NCI-H2081 (cell line): ENCODE results near the gene AGXT.
A peak's percentile ranks its signal among the peaks of the same experiment; 100 is the strongest.

Experiments
- DNase-seq, 2 experiments: peaks; one replicate each; lab custom pipeline; 2025; lab: John Stamatoyannopoulos, UW

Gene AGXT

DNA sequence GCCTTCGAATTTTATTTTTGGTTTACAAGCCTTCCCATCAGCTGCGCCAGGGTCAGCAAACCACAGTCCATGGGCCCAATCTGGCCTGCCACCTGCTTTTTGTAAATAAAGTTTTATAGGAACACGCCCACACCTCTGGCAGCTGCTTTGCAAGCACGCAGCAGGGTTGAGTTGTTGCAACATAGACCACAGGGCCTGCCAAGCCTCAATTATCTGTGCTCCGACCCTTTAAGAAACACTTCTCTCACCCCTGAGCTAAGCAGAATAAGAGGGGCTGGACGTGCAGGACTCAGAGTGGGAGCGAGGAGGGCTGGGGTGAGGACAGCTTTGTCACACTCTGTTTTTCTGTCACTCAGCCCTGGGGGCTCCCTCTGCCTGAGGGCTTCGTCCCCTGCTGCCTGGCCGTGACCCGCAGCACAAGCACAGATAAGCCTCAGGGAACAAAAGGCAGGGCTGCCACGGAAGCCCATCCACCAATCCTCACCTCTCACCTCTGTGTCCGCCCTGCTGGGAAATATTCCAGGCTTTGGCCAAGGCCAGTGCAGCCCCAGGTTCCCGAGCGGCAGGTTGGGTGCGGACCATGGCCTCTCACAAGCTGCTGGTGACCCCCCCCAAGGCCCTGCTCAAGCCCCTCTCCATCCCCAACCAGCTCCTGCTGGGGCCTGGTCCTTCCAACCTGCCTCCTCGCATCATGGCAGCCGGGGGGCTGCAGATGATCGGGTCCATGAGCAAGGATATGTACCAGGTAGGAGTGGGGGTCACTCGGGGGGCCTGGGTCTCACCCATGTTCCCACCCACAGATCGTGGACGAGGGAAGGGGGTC lies at the start of gene AGXT:
AGXT (plus strand) TSS at position 539 of the 823 bp plus-strand sequence; CDS start at position 581, 42 bp downstream.
- DNase-seq, result peak; percentile 22 to 82

DNA sequence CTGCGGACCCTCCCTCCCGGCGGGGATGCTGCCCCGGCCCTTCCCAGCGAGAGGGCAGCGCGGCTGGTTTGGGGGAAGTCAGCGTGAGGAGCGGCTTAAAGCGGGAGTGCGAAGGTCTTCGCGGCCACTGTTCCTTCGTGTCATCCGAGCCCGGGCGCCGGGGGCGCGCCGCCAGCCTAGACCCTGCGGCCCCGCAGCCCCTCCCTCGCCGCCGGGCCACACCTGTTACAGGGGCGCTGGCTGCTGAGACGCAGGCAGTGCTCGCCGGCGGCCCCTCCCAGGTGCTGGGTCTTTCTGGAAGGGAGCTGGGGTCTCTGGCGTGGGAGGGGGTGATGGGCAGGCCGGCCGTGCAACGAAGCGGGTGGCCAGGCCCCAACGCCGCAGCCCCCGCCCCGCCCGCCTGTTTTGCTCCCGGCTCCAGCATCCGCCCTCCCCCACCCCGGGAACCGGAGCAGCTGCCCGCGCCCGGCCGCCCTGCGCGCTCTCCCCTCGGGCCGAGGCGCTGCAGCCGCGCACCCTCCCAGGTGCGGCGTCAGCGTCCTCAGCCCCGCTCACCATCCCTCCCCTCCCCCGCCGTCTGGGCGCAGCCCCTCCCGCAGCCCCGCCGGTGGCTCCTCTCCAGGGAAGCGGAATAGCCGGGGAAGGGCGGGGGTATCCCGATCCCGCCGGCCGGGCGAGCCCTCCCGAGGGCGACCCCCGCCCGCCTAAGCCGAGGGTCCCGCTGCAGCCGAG lies 49.3 kb upstream of the AGXT start:
- peak; percentile 53 to 58 for DNase-seq

DNA sequence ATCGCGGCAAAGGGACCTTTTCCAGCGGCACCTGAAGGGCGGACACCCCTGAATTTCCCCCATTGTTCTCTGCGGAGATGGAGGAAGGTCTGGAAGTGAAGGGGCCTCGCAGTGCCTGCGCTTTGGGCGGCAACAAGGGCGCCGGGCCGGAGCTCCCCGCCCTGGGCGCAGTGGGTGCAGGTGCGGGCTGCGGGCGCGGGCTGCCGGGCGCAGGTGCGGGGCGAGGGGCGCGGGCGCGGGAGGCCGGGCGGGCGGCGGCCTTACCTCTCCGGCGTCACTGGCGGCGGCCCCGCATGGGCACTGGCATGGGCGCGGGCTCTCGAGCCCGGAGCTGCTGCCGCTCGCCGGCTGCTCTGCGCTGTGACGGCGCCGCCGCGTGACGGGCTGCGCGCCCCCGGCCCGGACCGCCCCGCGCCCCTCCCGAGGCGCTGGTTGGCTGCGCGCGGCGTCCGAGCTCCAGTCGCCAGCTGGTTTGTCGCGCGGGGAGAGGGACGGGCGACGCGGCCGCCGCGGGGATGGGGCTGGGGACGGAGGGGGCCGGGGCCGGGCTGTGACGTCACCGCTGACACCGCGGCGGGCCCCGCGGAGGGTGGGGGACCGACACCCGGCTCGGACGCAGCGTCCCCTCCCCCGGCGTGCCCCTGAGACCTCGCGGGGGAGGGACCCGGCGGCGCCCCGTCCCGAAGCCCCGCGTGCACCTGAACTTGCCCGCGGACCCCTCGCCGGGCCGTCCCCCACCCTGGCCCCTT lies 48.6 kb upstream of the AGXT start, which contains the start of gene KIF1A:
KIF1A (minus strand) TSS at position 362 of the 749 bp plus-strand sequence. CDS start 22,467 bp downstream, outside the sequence.
- peak; percentile 91 to 95 for DNase-seq

DNA sequence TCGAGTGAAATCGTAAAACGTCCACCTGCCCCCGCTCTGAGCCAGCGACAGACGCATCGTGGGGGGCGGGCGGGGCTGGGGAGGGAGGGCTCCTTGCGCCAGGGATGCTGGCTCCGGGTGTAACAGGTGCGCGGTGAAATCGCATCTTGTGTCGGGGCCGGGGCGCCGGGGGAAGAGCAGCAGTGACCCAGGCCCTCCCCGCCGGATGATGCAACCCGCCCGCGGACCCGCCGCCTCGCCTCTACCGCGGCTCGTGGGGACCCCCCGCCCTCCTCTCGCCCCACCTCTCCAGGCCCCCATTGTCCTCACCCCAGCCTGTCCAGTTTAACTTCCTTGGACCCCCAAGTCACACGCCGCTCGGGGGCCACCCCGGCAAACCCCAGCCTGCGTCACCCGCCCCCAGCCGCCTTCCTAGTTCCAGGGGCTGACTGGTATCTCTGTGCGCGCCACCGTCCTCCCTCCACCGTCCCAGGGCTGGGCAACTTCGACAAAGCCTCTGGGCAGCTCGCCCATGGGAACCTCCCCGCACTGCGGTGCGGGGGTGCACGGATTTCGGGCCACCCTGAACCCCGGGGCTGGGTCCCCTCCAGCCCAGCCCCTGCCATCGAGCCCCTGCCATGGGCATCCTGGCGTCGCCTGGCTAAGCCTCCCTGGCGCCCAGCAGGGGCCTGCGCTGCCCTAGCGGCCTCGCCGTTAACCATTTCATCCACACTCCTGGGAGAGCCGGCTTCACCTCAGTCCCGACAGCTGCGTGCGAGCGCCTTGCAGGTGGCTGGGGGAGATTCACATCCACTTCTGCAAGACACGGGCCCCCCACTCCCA lies 47.8 kb upstream of the AGXT start:
- DNase-seq, result peak; percentile 82 to 91

DNA sequence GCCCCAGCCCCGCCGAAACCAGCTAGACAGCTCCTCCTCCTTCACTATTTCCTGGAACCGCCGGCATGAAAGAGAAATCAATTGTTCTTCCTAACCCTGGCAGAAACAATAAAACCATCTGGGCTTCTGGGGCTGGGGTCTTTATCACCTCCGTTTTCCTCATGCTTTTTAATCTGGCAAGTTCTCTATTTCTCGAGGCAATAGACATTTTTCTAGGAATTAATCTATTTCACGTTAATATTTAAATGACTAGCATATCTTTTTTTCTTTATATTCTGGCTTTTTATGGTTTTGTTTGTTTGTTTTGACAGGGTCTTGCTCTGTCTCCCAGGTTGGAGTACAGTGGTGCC lies 47.2 kb upstream of the AGXT start:
- no peak for DNase-seq

DNA sequence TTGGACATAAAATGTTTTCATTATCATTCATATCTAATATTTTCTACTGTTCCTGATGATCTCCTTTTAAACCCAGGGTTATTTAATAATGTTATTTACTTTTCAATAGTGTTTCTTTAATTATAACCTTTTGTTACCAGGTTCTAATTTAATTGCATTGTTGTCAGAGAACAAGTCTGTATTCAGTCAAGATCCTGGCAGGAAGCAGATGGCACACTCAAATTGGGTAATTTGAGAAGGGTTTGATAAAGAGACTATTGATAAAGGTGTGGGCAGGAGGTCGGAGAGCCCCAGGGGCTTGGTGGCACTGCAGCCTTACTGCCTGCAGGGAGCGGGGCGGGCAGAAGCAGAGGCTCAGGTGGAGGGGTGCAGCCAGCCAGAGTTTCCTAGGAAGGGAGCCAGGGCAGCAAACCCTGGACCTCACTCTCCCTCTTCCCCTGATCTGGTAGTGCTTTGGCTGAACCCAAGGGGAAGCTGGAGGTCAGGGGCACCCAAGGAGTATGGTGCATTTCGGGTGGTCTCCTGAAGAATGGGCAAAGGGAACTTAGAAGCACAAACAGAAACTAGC lies 46.3 kb upstream of the AGXT start:
- DNase-seq, result peak; percentile 65 to 88

DNA sequence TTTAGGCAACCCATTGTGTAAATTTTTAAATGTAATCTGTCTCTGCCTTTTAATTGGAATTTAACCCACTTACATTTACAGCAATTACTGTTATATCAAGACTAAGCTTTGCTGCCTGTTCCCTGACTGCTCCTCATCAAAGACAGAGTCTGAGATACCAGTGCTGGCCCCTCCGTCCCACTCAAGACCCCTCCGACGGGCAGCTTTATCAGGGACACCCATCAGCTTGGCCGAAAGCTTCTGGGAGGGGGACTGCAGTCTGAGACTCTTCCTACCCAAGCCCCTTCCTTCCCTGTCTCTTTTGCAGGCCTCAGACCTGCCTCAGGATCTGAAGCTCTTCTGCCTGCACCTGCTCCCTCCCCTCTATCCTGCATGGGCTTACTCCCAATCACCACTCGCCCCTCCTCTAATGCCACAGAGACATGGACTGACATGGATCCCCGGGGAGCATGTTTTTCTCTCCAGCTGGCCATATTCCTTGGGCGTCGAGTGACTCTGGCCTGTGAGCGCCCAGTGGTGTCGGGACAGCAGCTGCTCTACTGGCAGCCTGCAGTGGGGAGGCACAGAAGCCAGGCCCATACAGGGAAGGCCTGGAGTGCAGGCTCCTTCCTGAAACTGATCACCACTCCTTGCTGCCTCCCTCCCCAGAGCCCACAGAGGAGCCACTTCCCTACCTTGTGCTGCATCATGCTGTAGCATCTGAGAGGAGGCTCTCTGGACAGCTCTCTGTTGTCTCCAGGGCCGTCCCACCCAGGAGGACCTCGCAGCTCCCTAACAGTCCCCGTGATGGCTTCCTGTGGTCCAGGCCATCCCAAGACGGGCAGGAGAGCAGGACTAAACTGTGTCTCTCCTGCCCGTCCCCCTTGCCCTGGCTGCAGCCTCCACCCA lies 44.9 kb upstream of the AGXT start:
- DNase-seq, result peak in 1 of 2 experiments; percentile 16

DNA sequence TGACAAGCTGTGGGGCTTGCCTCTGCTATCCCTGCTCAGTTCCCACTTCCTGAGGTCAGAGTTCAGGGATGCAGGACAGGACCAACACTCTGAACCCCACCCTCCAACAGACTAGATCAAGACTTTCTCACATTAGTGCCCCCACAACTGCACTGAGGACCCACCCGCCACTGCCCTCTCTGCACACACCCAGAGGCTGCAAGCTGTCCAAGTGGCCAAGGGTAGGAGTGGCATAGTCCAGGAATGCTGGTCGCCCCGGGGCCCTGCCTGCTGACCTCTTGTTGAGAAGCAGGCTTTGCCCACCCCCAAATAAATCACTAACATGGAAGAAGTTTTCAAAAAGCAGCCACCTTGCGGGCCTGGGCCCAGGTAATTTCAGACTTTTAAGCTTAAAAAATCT lies 43.1 kb upstream of the AGXT start:
- no peak for DNase-seq

- DNase-seq, result no peak
These were observed 36.9 kb upstream of the AGXT start for GRCh38 chr2:240831594-240832204.

GRCh38 chr2:240832205-240832727 lies 36.4 kb upstream of the AGXT start:
- peak; percentile 95 to 96 for DNase-seq

- no peak for DNase-seq
These were observed 35.6 kb upstream of the AGXT start for GRCh38 chr2:240832921-240833494.

- no peak for DNase-seq
These were observed 34.8 kb upstream of the AGXT start for GRCh38 chr2:240833724-240834285.

- no peak for DNase-seq
These were observed 34.1 kb upstream of the AGXT start for GRCh38 chr2:240834377-240834975.

GRCh38 chr2:240835528-240835927 lies 33.1 kb upstream of the AGXT start:
- DNase-seq, result no peak

DNA sequence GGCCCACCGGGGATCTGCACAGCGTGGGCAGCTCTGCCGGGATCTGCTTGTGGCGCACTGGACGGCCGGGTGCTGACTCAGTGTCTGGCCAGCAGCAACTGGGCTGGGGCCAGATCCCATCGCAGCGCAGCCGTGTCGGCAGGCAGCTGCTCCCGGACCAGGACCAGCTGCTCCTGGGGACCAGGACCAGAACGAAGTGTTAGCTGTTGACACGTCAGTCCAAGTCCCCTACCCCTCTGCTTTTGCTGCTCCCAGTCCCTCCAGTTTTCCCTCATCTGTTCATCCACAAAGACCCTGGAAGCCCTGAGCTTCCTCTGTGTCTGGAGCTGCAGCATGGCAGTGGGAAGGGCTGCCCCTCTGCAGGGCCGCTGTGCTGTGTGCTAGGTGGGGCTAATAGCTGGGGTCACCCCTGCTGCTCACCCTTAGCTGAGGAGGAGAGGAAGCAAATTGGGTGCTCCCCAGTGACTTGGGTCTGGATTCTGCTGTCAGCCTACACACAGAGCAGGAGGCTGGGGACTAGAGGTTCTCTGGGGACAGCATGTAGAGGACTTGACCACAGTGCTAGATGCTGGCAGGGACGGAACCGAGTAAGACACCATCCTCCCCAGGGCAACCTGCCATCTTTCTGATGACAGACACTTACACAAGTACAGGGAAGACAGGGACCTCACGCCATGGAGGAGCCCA lies 31.7 kb upstream of the AGXT start:
- DNase-seq, result no peak

DNA sequence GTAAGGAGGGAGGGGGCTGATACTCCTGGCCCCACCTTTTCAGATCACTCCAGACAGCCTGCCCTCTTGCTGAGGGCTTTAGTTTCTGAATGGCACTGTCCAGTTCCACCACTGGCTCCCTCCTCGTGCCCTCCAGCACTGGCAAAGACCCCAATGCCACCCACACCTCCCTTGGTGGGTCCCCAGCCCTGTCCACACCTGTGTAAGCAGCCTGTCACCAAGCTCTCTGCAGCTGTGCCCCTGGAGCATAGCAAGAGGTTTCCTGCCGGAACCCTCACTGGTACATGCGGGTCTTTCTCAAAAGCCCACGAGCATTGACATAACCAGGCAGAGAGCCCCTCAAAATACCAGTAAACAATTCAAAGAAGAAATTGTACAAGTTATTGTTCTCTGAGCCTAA lies 31.0 kb upstream of the AGXT start:
- DNase-seq, result no peak
